IPS DF 4.7 (cell line): Measurements from ENCODE around the gene MYH14.
"Not testable (repeated sequence)": the region's sequence is repeated elsewhere in the genome, so short reads cannot be mapped to it uniquely, and the experiment has no call there.

ENCODE experiments used
- DNase-seq: peaks from one replicate; pipeline ENCODE4 v3.0.0-alpha.2; 2013; ENCODE audit warnings: low spot score; ENCODE audit errors: extremely low read depth

Gene MYH14

GRCh38 chr19:50331221-50331993, 128.0 kb downstream of the MYH14 start:
- DNase-seq, result no peak

GRCh38 chr19:50331994-50332243, 128.5 kb downstream of the MYH14 start:
- DNase-seq, result no peak

- DNase-seq, result no peak
These were observed 129.0 kb downstream of the MYH14 start for GRCh38 chr19:50332244-50333038.

DNA sequence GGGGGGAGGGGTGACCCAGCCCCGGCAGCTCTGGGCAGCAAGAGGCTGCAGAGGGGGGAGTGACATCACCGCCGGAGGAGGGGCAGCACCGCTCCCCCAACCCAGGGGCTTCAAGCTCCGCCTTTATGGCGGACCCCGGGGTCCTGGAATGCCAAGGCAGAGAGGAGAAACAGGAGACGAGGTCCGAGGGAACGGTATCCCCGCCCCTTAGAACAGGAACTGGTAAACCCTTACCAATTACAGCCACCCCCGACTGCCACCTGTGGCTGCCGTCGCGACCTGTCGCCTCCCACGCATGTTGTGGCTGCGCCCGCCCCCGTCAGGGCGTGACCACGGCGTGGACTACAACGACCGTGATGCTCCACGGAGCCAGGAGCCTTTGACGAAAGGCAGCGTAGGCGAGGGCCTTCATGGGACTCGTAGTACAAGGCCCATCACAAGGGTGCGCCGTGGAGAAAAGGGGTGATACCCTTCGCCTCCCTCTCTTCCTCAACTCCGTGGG, 129.9 kb downstream of the MYH14 start:
- DNase-seq, result no peak

DNA sequence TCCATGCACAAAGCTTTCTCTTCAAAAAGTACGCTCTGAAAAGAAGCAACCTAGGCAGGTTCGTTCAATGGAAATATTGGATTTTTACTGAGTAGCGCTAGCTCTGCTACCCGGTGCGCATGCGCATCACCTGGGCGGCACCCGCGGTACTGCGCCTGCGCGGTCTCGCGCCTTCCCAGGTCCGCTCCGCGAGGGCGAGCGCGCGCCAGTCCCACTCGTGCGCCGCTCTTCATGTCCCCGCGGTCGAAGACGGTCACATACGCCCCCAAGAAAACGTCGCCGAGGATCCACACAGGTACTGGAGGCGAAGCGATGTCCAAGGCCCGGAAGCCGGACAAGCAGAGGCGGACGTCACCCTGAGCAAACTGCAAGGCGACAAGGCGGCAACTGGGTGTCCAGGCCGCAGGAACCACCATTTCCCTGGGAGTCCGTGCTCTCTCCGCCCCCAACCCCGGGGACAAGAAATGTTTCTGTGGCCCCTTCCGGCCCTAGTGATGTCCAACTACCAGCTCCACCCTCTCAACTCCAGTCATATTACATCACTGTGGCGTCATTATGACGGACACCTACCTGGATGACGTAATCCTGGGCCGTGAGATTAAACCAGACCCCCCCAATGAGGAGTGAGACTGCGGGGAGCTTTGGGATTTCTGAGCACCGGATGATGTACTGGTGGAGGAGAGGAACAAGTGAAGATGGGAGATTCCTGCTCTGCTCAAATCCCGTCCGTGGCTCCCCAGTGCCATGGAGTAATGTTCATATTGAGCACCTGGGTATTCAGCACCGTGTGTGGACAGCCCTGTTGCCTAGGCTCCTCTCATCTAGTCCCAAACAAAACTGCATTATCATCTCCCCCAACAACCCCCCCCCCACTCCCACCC, 130.6 kb downstream of the MYH14 start:
- DNase-seq, result no peak

GRCh38 chr19:50334741-50335421, 131.5 kb downstream of the MYH14 start:
- no peak for DNase-seq

DNA sequence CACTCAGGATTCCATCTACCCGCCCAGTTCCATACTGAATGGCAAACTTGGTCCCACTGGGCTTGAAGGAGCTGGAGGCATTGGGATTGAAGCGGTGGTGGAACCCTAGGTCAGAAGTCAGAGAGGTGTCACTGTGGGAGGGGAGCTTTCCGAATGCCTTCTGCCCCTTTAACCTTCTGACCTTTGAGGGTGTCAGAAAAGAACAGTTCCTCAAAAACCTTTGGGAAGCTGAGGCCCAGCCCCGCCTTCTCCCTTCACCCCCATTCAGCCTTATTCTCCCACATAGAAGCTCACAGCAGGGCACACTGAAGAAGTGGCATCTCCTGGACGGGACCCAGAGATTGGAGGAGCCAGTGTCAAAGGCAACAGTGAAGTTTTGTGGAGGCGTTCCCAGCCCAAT, 133.6 kb downstream of the MYH14 start:
- not testable (repeated sequence) for DNase-seq

DNA sequence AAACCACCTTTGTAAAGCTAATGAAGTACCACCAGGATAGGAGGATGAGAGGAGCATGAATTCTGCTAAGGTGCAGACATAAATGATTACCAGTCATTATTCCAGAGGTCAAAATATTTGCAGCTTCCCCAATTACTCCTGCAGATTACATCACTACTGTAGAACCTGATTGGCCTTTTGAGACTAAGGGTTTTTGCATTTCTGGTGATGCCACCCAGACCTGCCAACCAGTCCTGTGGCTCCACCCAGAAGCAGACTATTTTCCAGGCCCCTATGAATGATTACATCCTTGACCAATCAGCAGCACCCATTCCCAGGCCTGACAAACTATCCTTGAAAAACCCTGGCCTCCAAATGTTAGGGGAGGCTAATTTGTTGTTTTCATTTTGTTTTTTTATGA, 136.9 kb downstream of the MYH14 start:
- DNase-seq, result no peak

GRCh38 chr19:50341091-50341564, 137.7 kb downstream of the MYH14 start:
- DNase-seq, result no peak

DNA sequence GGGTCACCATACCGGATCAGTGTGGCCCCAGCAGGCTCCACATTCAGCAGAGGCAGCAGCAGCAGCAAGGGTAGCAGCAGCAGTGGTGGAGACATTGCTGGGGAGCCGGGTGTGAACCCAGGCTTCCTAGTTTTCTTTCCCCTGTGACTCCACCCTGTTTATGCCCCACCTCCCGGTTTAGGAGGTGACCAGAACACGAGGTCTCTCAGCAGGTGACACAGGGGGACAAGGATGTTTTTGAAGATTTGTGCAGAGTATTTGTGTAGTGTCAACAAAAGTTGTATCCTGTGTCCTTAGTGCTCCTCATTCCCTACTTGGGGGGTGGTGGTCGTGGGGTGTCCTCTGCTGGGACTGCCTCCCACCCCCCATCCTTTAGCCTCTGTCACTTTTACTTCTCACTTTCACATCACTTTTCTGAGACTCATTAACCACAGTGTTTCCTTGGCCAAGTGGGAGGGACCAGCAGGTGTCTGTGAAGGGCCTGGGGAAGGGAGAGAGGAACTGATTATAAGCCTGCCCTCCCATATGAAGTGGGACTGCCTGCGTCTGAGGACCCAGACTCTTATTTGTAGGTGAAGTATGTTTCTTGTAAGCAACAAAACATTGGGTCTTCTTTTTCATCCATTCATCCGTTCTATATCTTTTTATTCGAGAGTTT, 141.4 kb downstream of the MYH14 start:
- DNase-seq, result no peak

GRCh38 chr19:50347089-50347581, 143.7 kb downstream of the MYH14 start:
- DNase-seq, result not testable (repeated sequence)

GRCh38 chr19:50349277-50350057, 146.0 kb downstream of the MYH14 start:
- DNase-seq, result no peak

DNA sequence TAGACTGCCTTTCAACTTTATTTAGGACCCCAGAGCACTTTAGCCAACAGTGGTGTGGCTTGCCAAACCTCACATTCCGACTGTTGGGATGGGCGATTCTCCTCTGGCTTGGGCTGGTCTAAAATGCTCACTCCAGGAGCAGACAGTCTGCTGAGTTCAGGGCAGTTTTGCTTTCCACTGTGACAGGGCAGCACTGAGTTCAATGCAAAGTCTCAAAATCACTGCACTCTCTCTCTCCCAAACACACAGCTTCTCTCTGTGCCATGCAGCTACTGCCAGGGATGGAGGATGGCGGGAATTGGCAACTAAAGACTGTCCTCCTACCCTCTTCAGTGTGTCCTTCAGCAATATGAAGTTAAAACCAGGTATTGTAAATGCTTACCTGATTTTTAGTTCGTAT, 148.8 kb downstream of the MYH14 start:
- DNase-seq, result no peak

DNA sequence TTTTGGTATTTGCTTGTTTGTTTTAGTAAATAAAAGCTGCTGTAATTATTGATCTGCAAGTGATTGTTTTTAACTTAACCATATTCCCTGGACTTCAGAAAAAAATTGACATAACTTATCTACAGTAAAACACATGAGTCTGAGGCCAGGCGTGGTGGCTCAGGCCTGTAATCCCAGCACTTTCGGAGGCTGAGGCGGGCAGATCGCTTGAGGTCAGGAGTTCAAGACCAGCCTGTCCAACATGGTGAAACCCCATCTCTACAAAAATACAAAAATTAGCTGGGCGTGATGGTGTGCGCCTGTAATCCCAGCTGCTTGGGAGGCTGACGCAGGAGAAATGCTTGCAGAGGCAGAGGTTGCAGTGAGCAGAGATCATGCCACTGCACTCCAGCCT, 150.1 kb downstream of the MYH14 start:
- DNase-seq, result not testable (repeated sequence)

- no peak for DNase-seq
These were observed 153.3 kb downstream of the MYH14 start for GRCh38 chr19:50356691-50357177.

DNA sequence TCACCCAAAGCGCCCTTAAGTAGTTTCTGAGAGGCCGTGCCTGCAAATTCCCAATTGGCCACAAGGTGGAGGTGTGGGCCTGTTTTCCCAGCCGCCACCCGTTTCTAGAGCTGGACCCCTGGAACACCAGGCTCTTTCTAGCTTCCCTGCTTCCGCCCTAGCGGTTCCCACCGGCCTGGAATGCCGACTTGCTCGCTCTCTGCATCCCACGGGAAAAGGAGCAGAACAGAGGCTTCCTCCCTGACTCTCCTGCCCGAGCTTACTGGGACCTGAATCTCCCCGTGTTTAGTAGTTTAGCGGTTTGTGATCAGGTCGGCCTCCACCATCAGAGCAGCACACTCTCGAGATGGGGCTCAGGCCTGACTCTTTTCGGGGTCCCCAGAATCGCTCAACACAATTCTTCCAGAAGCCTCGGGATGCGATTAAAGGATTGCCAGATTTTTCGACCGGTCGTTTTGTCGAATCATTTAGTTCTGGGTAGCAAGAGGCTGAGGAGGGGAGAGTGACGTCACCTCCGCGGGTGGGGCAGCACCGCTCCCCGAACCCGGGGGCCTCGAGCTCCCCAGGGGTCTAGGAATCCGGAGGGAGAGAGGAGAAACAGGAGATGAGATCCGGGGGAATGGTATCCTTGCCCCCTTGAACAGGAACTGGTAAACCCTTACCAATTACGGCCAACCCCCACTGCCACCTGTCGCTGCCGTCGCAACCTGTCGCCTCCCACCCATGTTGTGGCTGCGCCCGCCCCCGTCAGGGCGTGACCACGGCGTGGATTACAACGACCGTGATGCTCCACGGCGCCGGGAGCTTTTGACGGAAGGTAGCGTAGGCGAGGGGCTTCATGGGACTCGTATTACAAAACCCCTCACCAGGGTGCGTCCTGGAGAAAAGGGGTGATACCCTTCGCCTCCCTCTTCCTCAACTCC, 154.0 kb downstream of the MYH14 start:
- DNase-seq, result no peak

DNA sequence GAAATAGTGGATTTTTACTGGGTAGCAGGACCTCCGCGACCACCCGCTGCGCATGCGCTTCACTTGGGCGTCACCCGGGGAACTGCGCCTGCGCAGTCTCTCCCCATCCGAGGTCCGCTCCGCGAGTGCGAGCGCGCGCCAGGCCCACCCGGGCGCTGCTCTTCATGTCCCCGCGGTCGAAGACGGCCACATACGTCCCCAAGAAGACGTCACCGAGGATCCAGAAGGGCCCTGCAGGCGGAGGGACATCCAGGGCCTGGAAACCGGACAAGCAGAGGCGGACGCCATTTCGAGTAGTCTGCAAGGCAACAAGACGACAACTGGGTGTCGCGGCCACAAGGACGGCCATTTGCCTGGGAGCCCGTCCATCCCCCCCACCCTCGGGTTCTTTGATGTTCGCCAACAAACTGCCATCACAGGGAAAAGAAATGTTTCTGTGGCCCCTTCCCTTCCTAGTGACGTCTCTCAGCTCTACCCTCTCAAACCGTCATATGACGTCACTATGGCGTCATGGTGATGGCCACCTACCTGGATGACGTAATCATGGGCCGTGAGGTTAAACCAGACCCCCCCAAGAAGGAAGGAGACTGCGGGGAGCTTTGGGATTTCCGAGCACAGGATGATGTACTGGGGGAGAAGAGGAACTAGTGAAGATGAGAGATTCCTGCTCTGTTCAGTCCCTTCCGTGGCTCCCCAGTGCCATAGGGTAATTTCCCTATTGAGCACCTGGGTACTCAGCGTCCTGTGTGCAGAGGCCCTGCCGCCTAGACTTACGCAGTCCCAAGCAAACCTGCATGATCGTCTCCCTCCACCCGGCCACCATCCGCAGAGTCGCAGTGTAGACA, 155.3 kb downstream of the MYH14 start:
- no peak for DNase-seq
